Measurements from ENCODE around the gene CTPS2.
"Not testable (repeated sequence)": the region's sequence is repeated elsewhere in the genome, so short reads cannot be mapped to it uniquely, and the experiment has no call there.

Gene CTPS2

GRCh38 chrX:16712548-16713155, at the start of gene CTPS2:
TSS of gene CTPS2 (minus strand) at chrX:16712669. CDS start at chrX:16702902, 9,767 bp downstream.
- DNase-seq (ENCODE audit: low read depth in 3 of 3), result peak; percentile 2 to 50 (median 6)

- DNase-seq (ENCODE audit: low read depth in 3 of 3), result not testable (repeated sequence)
Observed at GRCh38 chrX:16761500-16761899, 49.0 kb upstream of the CTPS2 start.

GRCh38 chrX:16756724-16757123, 44.3 kb upstream of the CTPS2 start:
- DNase-seq (ENCODE audit: low read depth in 3 of 3), result no peak

- no peak for DNase-seq (ENCODE audit: low read depth in 3 of 3)
Observed at GRCh38 chrX:16754019-16754418, 41.5 kb upstream of the CTPS2 start.

- no peak for DNase-seq (ENCODE audit: low read depth in 3 of 3)
Observed at GRCh38 chrX:16750136-16750535, 37.7 kb upstream of the CTPS2 start.

- DNase-seq (ENCODE audit: low read depth in 3 of 3), result no peak
Observed at GRCh38 chrX:16748425-16748824, 36.0 kb upstream of the CTPS2 start.

GRCh38 chrX:16745659-16746058, 33.2 kb upstream of the CTPS2 start:
- DNase-seq (ENCODE audit: low read depth in 3 of 3), result no peak

- no peak for DNase-seq (ENCODE audit: low read depth in 3 of 3)
Observed at GRCh38 chrX:16745102-16745501, 32.6 kb upstream of the CTPS2 start.

GRCh38 chrX:16743604-16744325, 31.3 kb upstream of the CTPS2 start:
- no peak for DNase-seq (ENCODE audit: low read depth in 3 of 3)

GRCh38 chrX:16739574-16739973, 27.1 kb upstream of the CTPS2 start:
- DNase-seq (ENCODE audit: low read depth in 3 of 3), result no peak

GRCh38 chrX:16737024-16737423, 24.6 kb upstream of the CTPS2 start:
- DNase-seq (ENCODE audit: low read depth in 3 of 3), result no peak

GRCh38 chrX:16733013-16733412, 20.5 kb upstream of the CTPS2 start:
- no peak for DNase-seq (ENCODE audit: low read depth in 3 of 3)

- DNase-seq (ENCODE audit: low read depth in 3 of 3), result no peak
Observed at GRCh38 chrX:16730450-16730849, 18.0 kb upstream of the CTPS2 start.

- DNase-seq (ENCODE audit: low read depth in 3 of 3), result no peak
Observed at GRCh38 chrX:16727637-16728036, 15.2 kb upstream of the CTPS2 start.

GRCh38 chrX:16726347-16726988, 14.0 kb upstream of the CTPS2 start:
- not testable (repeated sequence) for DNase-seq (ENCODE audit: low read depth in 3 of 3)

- DNase-seq (ENCODE audit: low read depth in 3 of 3), result no peak
Observed at GRCh38 chrX:16725072-16725471, 12.6 kb upstream of the CTPS2 start.

GRCh38 chrX:16722481-16722880, 10.0 kb upstream of the CTPS2 start:
- no peak for DNase-seq (ENCODE audit: low read depth in 3 of 3)

GRCh38 chrX:16719334-16720084, 7.0 kb upstream of the CTPS2 start, which contains the start of gene SYAP1:
TSS of gene SYAP1 (plus strand) at chrX:16719612. CDS start at chrX:16719725, 113 bp downstream.
- DNase-seq (ENCODE audit: low read depth in 3 of 3), result peak; percentile 80 to 87 (median 86)

- DNase-seq (ENCODE audit: low read depth in 3 of 3), result no peak
Observed at GRCh38 chrX:16718824-16719333, 6.4 kb upstream of the CTPS2 start.

GRCh38 chrX:16716451-16716850, 4.0 kb upstream of the CTPS2 start:
- not testable (repeated sequence) for DNase-seq (ENCODE audit: low read depth in 3 of 3)

- not testable (repeated sequence) for DNase-seq (ENCODE audit: low read depth in 3 of 3)
Observed at GRCh38 chrX:16715638-16716037, 3.2 kb upstream of the CTPS2 start.

GRCh38 chrX:16714504-16714903, 2.0 kb upstream of the CTPS2 start:
- no peak for DNase-seq (ENCODE audit: low read depth in 3 of 3)
